Measurements from ENCODE around the gene OR6K6. TPM values are rescaled to one million over a fixed set of nuclear protein-coding genes. Genes with fewer than 3 reads are reported as not detected.

The OR6K6 gene
- total RNA-seq, 1 donor from 2014 or later, result not detected

DNA sequence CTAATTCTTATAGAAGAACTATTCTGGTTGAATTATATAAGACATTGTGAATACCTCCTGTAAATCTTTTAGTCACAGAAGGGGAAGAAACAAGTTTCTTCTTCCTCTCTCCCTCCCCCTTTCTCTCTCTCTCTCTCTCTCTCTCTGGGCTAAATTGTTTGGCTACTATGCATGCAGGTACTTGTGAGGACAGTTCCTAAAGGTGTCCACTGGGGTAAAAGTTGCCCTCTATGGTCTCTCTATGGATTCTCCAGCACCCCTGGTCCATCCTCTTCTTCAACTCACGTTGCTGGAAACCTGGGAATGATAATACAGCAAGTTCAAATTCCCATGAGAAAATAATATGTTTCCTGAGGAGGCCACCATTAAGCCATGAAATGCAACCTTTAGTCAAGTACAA is 39.8 kb upstream of the OR6K6 start:
- no peaks in the 10 kb centered on the region for H3K4me1 ChIP-seq (ENCODE audit: insufficient read depth, low read length)
- no peak overlapping the region for H3K4me2 ChIP-seq (ENCODE audit: low read length)
- no peak overlapping the region for H3K9ac ChIP-seq (ENCODE audit: low read length)
- no peak for TF ChIP-seq EZH2 (IDR thresholded peaks at IDR 0.05; ENCODE audit: insufficient read depth, low read length)
- TF ChIP-seq, protein P1, sequence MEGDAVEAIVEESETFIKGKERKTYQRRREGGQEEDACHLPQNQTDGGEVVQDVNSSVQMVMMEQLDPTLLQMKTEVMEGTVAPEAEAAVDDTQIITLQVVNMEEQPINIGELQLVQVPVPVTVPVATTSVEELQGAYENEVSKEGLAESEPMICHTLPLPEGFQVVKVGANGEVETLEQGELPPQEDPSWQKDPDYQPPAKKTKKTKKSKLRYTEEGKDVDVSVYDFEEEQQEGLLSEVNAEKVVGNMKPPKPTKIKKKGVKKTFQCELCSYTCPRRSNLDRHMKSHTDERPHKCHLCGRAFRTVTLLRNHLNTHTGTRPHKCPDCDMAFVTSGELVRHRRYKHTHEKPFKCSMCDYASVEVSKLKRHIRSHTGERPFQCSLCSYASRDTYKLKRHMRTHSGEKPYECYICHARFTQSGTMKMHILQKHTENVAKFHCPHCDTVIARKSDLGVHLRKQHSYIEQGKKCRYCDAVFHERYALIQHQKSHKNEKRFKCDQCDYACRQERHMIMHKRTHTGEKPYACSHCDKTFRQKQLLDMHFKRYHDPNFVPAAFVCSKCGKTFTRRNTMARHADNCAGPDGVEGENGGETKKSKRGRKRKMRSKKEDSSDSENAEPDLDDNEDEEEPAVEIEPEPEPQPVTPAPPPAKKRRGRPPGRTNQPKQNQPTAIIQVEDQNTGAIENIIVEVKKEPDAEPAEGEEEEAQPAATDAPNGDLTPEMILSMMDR (IDR thresholded peaks at IDR 0.05; ENCODE audit: insufficient read depth, low read depth, low read length), result no peak
- Mint-ChIP-seq H3K4me3 (ENCODE audit: unreplicated experiment) (no peak overlapping the region), H3K36me3 (ENCODE audit: low read depth, unreplicated experiment) (no peaks in the 10 kb centered on the region), H3K9me3 (ENCODE audit: unreplicated experiment) (peaks cover 2% of the 10 kb centered on the region), H3K27me3 (ENCODE audit: low read depth, unreplicated experiment) (no peaks in the 10 kb centered on the region), H3K27ac (ENCODE audit: unreplicated experiment) (no peak overlapping the region), H3K4me1 (ENCODE audit: low read depth, unreplicated experiment) (no peaks in the 10 kb centered on the region)
- H3K79me2 ChIP-seq (ENCODE audit: insufficient read depth, low read length), result no peaks in the 10 kb centered on the region
- DNase-seq (ENCODE audit: low read depth), result no peak
- no peak overlapping the region for H3K27ac ChIP-seq (ENCODE audit: low read depth, low read length)
- H3K9me3 ChIP-seq (ENCODE audit: insufficient read depth, low read depth, low read length), result no peaks in the 10 kb centered on the region
- no peak overlapping the region for H2AFZ ChIP-seq (ENCODE audit: low read depth, low read length)
- no peak overlapping the region for H3K4me3 ChIP-seq (ENCODE audit: insufficient read depth, low read depth, low read length)
- H3K27me3 ChIP-seq (ENCODE audit: insufficient read depth, low read length), result no peaks in the 10 kb centered on the region
- no peaks in the 10 kb centered on the region for H3K36me3 ChIP-seq (ENCODE audit: insufficient read depth, low read length)
- H4K20me1 ChIP-seq (ENCODE audit: insufficient read depth, low read length), result no peaks in the 10 kb centered on the region
- FAIRE-seq, result no peak

DNA sequence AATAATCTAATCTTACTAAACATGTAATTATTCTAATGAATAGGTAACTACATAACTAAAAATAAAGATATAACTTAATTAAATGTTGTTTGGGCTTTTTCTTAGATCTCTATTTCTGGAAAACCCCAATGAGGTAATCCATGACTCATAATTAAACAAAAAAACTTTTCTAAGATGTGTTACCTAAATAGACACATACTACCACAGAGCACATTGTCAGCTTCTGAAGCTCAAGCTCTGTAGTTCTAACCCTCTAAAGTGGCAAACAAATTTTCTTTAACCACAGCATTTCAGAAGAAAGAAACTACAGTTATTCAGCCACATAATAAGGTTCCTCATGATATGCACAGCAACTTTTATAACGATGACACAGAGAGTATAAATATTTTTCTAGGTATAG is 38.2 kb upstream of the OR6K6 start:
- no peak overlapping the region for H3K27ac ChIP-seq (ENCODE audit: low read depth, low read length)
- H3K4me2 ChIP-seq (ENCODE audit: low read length), result no peak overlapping the region
- H4K20me1 ChIP-seq (ENCODE audit: insufficient read depth, low read length), result no peaks in the 10 kb centered on the region
- H3K27ac Mint-ChIP-seq (ENCODE audit: unreplicated experiment), result no peak overlapping the region
- no peak overlapping the region for H2AFZ ChIP-seq (ENCODE audit: low read depth, low read length)
- peaks cover 2% of the 10 kb centered on the region for H3K9me3 Mint-ChIP-seq (ENCODE audit: unreplicated experiment)
- no peak for TF ChIP-seq EZH2 (IDR thresholded peaks at IDR 0.05; ENCODE audit: insufficient read depth, low read length)
- TF ChIP-seq, protein P1 (IDR thresholded peaks at IDR 0.05; ENCODE audit: insufficient read depth, low read depth, low read length), result no peak
- no peaks in the 10 kb centered on the region for H3K36me3 ChIP-seq (ENCODE audit: insufficient read depth, low read length)
- DNase-seq (ENCODE audit: low read depth) (no peak), FAIRE-seq (no peak)
- no peaks in the 10 kb centered on the region for H3K36me3 Mint-ChIP-seq (ENCODE audit: low read depth, unreplicated experiment)
- H3K27me3 Mint-ChIP-seq (ENCODE audit: low read depth, unreplicated experiment), result no peaks in the 10 kb centered on the region
- no peak overlapping the region for H3K9ac ChIP-seq (ENCODE audit: low read length)
- H3K79me2 ChIP-seq (ENCODE audit: insufficient read depth, low read length), result no peaks in the 10 kb centered on the region
- no peak overlapping the region for H3K4me3 ChIP-seq (ENCODE audit: insufficient read depth, low read depth, low read length)
- no peaks in the 10 kb centered on the region for H3K4me1 Mint-ChIP-seq (ENCODE audit: low read depth, unreplicated experiment)
- H3K27me3 ChIP-seq (ENCODE audit: insufficient read depth, low read length), result no peaks in the 10 kb centered on the region
- H3K4me1 ChIP-seq (ENCODE audit: insufficient read depth, low read length), result no peaks in the 10 kb centered on the region
- no peaks in the 10 kb centered on the region for H3K9me3 ChIP-seq (ENCODE audit: insufficient read depth, low read depth, low read length)
- H3K4me3 Mint-ChIP-seq (ENCODE audit: unreplicated experiment), result no peak overlapping the region

DNA sequence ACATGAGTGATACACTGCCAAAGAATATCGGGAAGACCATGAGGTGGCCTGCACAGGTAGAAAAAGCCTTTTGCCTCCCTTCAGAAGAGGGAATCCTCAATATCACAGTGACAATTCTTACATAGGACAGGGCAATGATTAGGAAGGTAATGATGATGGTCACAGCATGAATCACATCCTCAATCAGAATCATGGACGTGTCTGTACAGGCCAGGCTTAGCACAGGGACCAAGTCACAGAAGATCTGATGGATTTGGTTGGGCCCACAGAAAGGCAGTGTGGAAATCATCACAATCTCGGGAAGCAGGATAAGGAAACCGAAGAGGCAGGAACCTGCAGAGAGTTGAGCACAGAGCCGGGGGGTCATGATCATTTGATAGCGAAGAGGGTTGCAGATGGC is 37.2 kb upstream of the OR6K6 start:
- Histone ChIP-seq H3K27ac (ENCODE audit: low read depth, low read length) (no peak overlapping the region), H4K20me1 (ENCODE audit: insufficient read depth, low read length) (no peaks in the 10 kb centered on the region), H3K27me3 (ENCODE audit: insufficient read depth, low read length) (no peaks in the 10 kb centered on the region), H2AFZ (ENCODE audit: low read depth, low read length) (no peak overlapping the region), H3K9me3 (ENCODE audit: insufficient read depth, low read depth, low read length) (no peaks in the 10 kb centered on the region), H3K4me3 (ENCODE audit: insufficient read depth, low read depth, low read length) (no peak overlapping the region), H3K79me2 (ENCODE audit: insufficient read depth, low read length) (no peaks in the 10 kb centered on the region), H3K36me3 (ENCODE audit: insufficient read depth, low read length) (no peaks in the 10 kb centered on the region), H3K4me1 (ENCODE audit: insufficient read depth, low read length) (no peaks in the 10 kb centered on the region), H3K9ac (ENCODE audit: low read length) (no peak overlapping the region), H3K4me2 (ENCODE audit: low read length) (no peak overlapping the region)
- no peaks in the 10 kb centered on the region for H3K36me3 Mint-ChIP-seq (ENCODE audit: low read depth, unreplicated experiment)
- no peak for FAIRE-seq
- no peak overlapping the region for H3K27ac Mint-ChIP-seq (ENCODE audit: unreplicated experiment)
- H3K4me3 Mint-ChIP-seq (ENCODE audit: unreplicated experiment), result no peak overlapping the region
- TF ChIP-seq, protein P1 (IDR thresholded peaks at IDR 0.05; ENCODE audit: insufficient read depth, low read depth, low read length), result no peak
- TF ChIP-seq EZH2 (IDR thresholded peaks at IDR 0.05; ENCODE audit: insufficient read depth, low read length), result no peak
- H3K9me3 Mint-ChIP-seq (ENCODE audit: unreplicated experiment), result peaks cover 2% of the 10 kb centered on the region
- DNase-seq (ENCODE audit: low read depth), result no peak
- H3K27me3 Mint-ChIP-seq (ENCODE audit: low read depth, unreplicated experiment), result no peaks in the 10 kb centered on the region
- H3K4me1 Mint-ChIP-seq (ENCODE audit: low read depth, unreplicated experiment), result no peaks in the 10 kb centered on the region
